ENCODE results near the gene GPR37.

Gene GPR37

DNA sequence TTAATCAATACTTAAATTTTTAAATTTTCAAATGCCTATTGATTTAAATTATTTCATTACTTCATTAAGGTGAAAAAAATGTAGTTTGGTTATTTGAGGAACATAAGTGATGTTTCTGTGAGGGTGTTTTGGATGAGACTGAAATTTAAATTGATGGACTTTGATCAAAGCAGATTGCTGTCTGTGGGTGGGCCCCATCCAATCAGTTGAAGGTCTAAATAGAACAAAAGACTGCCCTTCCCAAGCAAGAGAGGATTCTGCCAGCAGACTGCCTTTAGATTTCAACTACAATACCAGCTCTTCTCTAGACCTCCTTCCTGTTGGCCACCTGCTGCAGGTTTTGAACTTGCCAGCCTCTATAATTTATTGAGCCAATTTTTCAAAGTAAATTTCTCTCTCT is 14.5 kb upstream of the GPR37 start:
- TF ChIP-seq, protein P1, sequence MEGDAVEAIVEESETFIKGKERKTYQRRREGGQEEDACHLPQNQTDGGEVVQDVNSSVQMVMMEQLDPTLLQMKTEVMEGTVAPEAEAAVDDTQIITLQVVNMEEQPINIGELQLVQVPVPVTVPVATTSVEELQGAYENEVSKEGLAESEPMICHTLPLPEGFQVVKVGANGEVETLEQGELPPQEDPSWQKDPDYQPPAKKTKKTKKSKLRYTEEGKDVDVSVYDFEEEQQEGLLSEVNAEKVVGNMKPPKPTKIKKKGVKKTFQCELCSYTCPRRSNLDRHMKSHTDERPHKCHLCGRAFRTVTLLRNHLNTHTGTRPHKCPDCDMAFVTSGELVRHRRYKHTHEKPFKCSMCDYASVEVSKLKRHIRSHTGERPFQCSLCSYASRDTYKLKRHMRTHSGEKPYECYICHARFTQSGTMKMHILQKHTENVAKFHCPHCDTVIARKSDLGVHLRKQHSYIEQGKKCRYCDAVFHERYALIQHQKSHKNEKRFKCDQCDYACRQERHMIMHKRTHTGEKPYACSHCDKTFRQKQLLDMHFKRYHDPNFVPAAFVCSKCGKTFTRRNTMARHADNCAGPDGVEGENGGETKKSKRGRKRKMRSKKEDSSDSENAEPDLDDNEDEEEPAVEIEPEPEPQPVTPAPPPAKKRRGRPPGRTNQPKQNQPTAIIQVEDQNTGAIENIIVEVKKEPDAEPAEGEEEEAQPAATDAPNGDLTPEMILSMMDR (IDR thresholded peaks at IDR 0.05; ENCODE audit: low read depth, low read length), result no peak
- no peak for DNase-seq (ENCODE audit: extremely low read depth, low read depth)

DNA sequence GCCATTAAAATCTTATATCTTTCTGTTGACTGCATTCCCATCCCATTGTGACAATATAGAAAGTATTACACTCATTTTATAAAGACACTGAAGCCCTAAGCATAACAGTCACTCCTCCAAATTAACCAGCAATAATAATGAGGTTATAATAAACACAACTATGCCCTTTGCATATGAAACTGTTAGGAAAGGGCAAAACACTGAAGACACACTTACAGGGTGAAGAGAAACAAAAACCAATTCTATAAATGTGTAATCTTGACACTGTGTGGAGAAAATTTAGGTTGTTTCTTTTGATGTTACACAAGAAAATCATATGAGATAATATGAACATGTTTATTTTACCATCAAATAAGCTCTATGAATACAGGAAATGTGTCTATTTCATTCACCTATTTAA is 14.0 kb upstream of the GPR37 start:
- TF ChIP-seq, protein P1 (IDR thresholded peaks at IDR 0.05; ENCODE audit: low read depth, low read length), result no peak
- no peak for DNase-seq (ENCODE audit: extremely low read depth, low read depth)

DNA sequence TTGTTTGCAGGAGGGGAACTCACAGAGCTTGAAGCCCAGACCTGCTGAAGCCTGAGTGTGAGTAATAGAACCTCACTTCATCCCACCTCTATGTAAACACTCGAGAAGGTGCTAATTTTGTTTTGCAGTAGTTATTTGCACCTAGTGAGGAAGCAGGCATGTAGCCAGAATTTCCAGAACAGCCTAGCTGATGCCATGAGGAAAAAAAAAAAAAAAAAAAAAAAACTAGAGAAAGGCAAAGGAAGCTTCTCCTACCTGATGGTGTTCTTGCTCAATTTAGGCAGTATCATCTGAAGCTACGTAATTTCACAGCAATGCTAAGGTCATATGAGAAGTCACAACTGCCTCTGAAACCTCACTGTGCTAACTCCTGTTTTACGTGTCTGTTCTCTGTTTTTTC is 13.6 kb upstream of the GPR37 start:
- TF ChIP-seq, protein P1 (IDR thresholded peaks at IDR 0.05; ENCODE audit: low read depth, low read length), result no peak
- no peak for DNase-seq (ENCODE audit: extremely low read depth, low read depth)

DNA sequence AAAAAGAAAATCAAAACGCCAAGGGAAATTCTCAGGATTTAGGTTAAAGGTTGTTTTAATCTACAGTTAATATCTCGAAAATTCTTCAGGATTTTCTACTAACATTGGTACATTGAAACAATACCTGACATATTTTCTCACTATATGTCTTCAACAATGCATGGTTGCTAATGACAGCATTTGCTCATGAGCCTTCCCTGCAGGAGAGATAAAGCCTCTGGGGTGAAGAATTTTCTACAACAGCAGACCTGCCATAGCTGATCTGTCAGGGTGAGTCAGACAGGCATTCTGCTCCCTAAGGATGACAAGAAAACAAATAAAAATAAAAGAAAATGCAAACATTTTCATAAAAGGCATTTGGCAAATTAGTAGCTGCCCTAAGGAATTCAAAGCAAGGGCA is 11.7 kb upstream of the GPR37 start:
- no peak for DNase-seq (ENCODE audit: extremely low read depth, low read depth)
- TF ChIP-seq, protein P1 (IDR thresholded peaks at IDR 0.05; ENCODE audit: low read depth, low read length), result no peak

DNA sequence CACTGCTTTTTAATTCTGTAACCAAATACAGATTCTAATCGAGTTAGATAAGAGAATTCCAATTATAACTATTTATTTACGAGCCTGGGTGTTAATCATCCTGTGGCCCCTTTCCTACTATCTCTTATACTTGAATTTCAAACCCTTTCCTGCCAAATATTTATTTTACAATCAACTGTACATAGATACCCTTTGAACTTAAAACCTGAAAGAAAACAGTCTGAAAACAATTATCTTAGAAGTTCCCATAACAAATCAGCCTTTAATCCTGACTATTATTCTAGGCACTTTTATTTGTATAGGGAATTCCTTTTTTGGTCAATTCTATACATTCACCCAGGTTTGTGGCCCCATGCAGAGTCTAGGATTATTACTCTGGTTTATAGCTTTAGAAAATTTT is 10.6 kb upstream of the GPR37 start:
- TF ChIP-seq, protein P1 (IDR thresholded peaks at IDR 0.05; ENCODE audit: low read depth, low read length), result no peak
- DNase-seq (ENCODE audit: extremely low read depth, low read depth), result no peak

DNA sequence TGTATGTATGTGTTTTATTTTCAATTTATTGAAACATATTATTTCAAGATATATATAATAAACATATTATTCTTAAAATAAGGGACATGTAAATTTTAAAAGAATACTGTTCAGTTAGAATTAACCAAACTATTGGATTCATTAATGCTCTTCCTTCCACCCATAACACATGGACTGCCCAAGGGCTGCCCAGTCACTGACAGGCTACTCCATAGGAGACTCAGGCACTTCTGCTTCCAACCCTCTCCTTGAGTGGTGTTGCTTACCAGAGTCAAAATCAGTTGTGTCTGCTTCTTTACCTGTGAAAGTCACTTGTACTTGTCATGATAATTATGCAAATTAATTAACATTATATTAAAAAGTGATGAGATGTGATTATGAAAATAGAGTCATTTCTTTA is 9.8 kb upstream of the GPR37 start:
- no peak for DNase-seq (ENCODE audit: extremely low read depth, low read depth)
- TF ChIP-seq, protein P1 (IDR thresholded peaks at IDR 0.05; ENCODE audit: low read depth, low read length), result no peak

DNA sequence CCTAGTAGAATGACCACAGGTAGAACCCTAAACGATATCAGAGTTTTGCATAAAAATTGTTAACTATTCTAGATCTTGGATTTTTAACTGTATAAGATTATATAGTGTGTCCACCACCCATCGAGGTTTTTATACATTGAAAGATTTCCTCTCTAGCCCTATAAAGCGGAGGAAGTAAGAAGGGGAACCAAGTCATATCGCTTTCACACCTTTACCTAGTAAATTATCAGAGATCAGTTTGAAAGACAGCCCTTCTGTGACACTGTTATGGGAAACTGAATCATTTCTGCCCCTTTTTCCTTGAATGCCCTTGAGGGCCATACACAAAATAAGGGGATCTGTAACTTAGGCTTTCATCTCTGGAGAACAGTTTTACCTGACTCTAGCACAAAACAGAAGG is 8.3 kb upstream of the GPR37 start:
- TF ChIP-seq, protein P1 (IDR thresholded peaks at IDR 0.05; ENCODE audit: low read depth, low read length), result no peak
- DNase-seq (ENCODE audit: extremely low read depth, low read depth), result no peak

Data from AG09319 (cell line).